ENCODE data around the gene DHRS3.

Gene DHRS3

GRCh38 chr1:12578860-12579422 is 39.1 kb downstream of the DHRS3 start:
- Histone ChIP-seq H3K4me3 (ENCODE audit: low read length) (no peak overlapping the region), H3K9ac (ENCODE audit: low read length) (no peak overlapping the region), H3K79me2 (ENCODE audit: low read length) (no peaks in the 10 kb centered on the region), H2AFZ (ENCODE audit: low read depth, low read length) (no peak overlapping the region), H3K9me3 (ENCODE audit: insufficient read depth, low read length) (no peaks in the 10 kb centered on the region), H4K20me1 (ENCODE audit: insufficient read depth, low read length) (no peaks in the 10 kb centered on the region), H3K27ac (ENCODE audit: low read length) (no peak overlapping the region), H3K4me2 (ENCODE audit: low read length) (no peak overlapping the region), H3K4me1 (ENCODE audit: low read length) (no peaks in the 10 kb centered on the region), H3K36me3 (replicated peaks; ENCODE audit: low read depth, low read length) (no peaks in the 10 kb centered on the region), H3K27me3 (ENCODE audit: low read depth, low read length) (no peaks in the 10 kb centered on the region)
- no peak for TF ChIP-seq EZH2phosphoT487 (IDR thresholded peaks at IDR 0.05; ENCODE audit: low read depth)
- TF ChIP-seq CTCF (IDR thresholded peaks at IDR 0.05; ENCODE audit: low read depth, low read length): no peak

GRCh38 chr1:12577020-12577419 is 41.0 kb downstream of the DHRS3 start:
- Histone ChIP-seq H3K9ac (ENCODE audit: low read length) (no peak overlapping the region), H4K20me1 (ENCODE audit: insufficient read depth, low read length) (no peaks in the 10 kb centered on the region), H3K79me2 (ENCODE audit: low read length) (no peaks in the 10 kb centered on the region), H3K36me3 (replicated peaks; ENCODE audit: low read depth, low read length) (no peaks in the 10 kb centered on the region), H3K27me3 (ENCODE audit: low read depth, low read length) (no peaks in the 10 kb centered on the region), H3K4me2 (ENCODE audit: low read length) (no peak overlapping the region), H3K9me3 (ENCODE audit: insufficient read depth, low read length) (no peaks in the 10 kb centered on the region), H3K27ac (ENCODE audit: low read length) (no peak overlapping the region), H3K4me3 (ENCODE audit: low read length) (no peak overlapping the region), H3K4me1 (ENCODE audit: low read length) (no peaks in the 10 kb centered on the region), H2AFZ (ENCODE audit: low read depth, low read length) (no peak overlapping the region)
- TF ChIP-seq CTCF (IDR thresholded peaks at IDR 0.05; ENCODE audit: low read depth, low read length): no peak
- TF ChIP-seq EZH2phosphoT487 (IDR thresholded peaks at IDR 0.05; ENCODE audit: low read depth): no peak

- no peak overlapping the region for H2AFZ ChIP-seq (ENCODE audit: low read depth, low read length)
- no peak overlapping the region for H3K4me2 ChIP-seq (ENCODE audit: low read length)
- H3K4me1 ChIP-seq (ENCODE audit: low read length): no peaks in the 10 kb centered on the region
- H4K20me1 ChIP-seq (ENCODE audit: insufficient read depth, low read length): no peaks in the 10 kb centered on the region
- no peak overlapping the region for H3K4me3 ChIP-seq (ENCODE audit: low read length)
- H3K27me3 ChIP-seq (ENCODE audit: low read depth, low read length): no peaks in the 10 kb centered on the region
- no peak overlapping the region for H3K27ac ChIP-seq (ENCODE audit: low read length)
- TF ChIP-seq EZH2phosphoT487 (IDR thresholded peaks at IDR 0.05; ENCODE audit: low read depth): no peak
- TF ChIP-seq CTCF (IDR thresholded peaks at IDR 0.05; ENCODE audit: low read depth, low read length): no peak
- no peaks in the 10 kb centered on the region for H3K79me2 ChIP-seq (ENCODE audit: low read length)
- H3K9me3 ChIP-seq (ENCODE audit: insufficient read depth, low read length): no peaks in the 10 kb centered on the region
- H3K36me3 ChIP-seq (replicated peaks; ENCODE audit: low read depth, low read length): no peaks in the 10 kb centered on the region
- H3K9ac ChIP-seq (ENCODE audit: low read length): no peak overlapping the region
These were observed 43.3 kb downstream of the DHRS3 start for GRCh38 chr1:12574757-12575139.

- Histone ChIP-seq H2AFZ (ENCODE audit: low read depth, low read length) (no peak overlapping the region), H3K79me2 (ENCODE audit: low read length) (no peaks in the 10 kb centered on the region), H3K4me1 (ENCODE audit: low read length) (no peaks in the 10 kb centered on the region), H4K20me1 (ENCODE audit: insufficient read depth, low read length) (no peaks in the 10 kb centered on the region), H3K27me3 (ENCODE audit: low read depth, low read length) (no peaks in the 10 kb centered on the region), H3K9me3 (ENCODE audit: insufficient read depth, low read length) (no peaks in the 10 kb centered on the region), H3K9ac (ENCODE audit: low read length) (no peak overlapping the region), H3K36me3 (replicated peaks; ENCODE audit: low read depth, low read length) (no peaks in the 10 kb centered on the region), H3K4me2 (ENCODE audit: low read length) (no peak overlapping the region), H3K4me3 (ENCODE audit: low read length) (no peak overlapping the region), H3K27ac (ENCODE audit: low read length) (no peak overlapping the region)
- no peak for TF ChIP-seq CTCF (IDR thresholded peaks at IDR 0.05; ENCODE audit: low read depth, low read length)
- TF ChIP-seq EZH2phosphoT487 (IDR thresholded peaks at IDR 0.05; ENCODE audit: low read depth): no peak
These were observed 44.8 kb downstream of the DHRS3 start for GRCh38 chr1:12573015-12573825.
